Psoas muscle (tissue), 8 donors: ENCODE results near the gene DLGAP1. TPM values are rescaled to one million over a fixed set of nuclear protein-coding genes. Genes with fewer than 3 reads are reported as not detected.

ENCODE experiments used
- ATAC-seq, 4 donors: fragments of 200-7000 bp; cut with Tn5 transposase; one replicate each; pipeline ENCODE4 v1.9.1; 2020; ENCODE audit warnings: moderate library complexity in 3 of 4, mild to moderate bottlenecking in 2 of 4
- DNase-seq, 2 donors: peaks; one replicate each; pipeline ENCODE4 v3.0.0-alpha.2; 2020
- H3K27ac ChIP-seq: fragments of 200-600 bp; one replicate; pipeline ENCODE4 v1.8.0; 2022
- H3K27me3 ChIP-seq, 3 donors: fragments of 200-600 bp in 1 of 3; one replicate each; pipeline versions ENCODE4 v1.6.1 to v1.8.0; 2013 to 2022; ENCODE audit warnings: low read length in 2 of 3, mild to moderate bottlenecking in 2 of 3, moderate library complexity in 1 of 3; ENCODE audit not compliant: insufficient read depth in 3 of 3
- H3K36me3 ChIP-seq, 2 donors: fragments of 200-600 bp in 1 of 2; one replicate each; pipeline versions ENCODE4 v1.6.1 to v1.8.0; 2013 to 2022; ENCODE audit warnings: low read depth in 1 of 2, mild to moderate bottlenecking in 1 of 2, moderate library complexity in 1 of 2; ENCODE audit not compliant: insufficient read depth in 1 of 2
- H3K4me1 ChIP-seq: fragments of 200-600 bp; one replicate; pipeline ENCODE4 v1.8.0; 2022
- H3K4me3 ChIP-seq: fragments of 200-600 bp; one replicate; pipeline ENCODE4 v1.8.0; 2022; ENCODE audit warnings: mild to moderate bottlenecking
- H3K9me3 ChIP-seq: fragments of 200-600 bp; one replicate; pipeline ENCODE4 v1.8.0; 2022
- WGBS, 3 donors: extraction: QIAGEN DNeasy Blood & Tissue Kit; methylation state at CpG; one replicate each; pipeline versions ENCODE4 v1.1.6 to v1.1.7; 2013; 5-methylcytosine and 5-hydroxymethylcytosine counted together
- intact Hi-C, 2 donors: fragments of 100-400 bp; cut with DNase I; formaldehyde crosslinking; loops; one replicate each; pipeline versions ENCODE4 v1.11.0 to v1.14.2; 2022
- polyA plus RNA-seq, 3 donors: library from polyadenylated mRNA; stranded (reverse); fragments of 200-250 nt; gene quantifications; one replicate each; pipeline ENCODE4 v1.2.3, GENCODE V29; 2013
- total RNA-seq, 4 donors: library from RNA; stranded (reverse); fragmentation: NEBNext Ultra II Directional in 2 of 4; extraction: Animal tissue kit (Norgen Biotek cat#: 25700) in 2 of 4; gene quantifications; one replicate each; pipeline versions ENCODE4 v1.2.1 to v1.2.4, GENCODE V29; 2021 to 2023
- TF ChIP-seq, protein P1 (sequence below): fragments of 200-600 bp; IDR thresholded peaks from one replicate; pipeline ENCODE4 v1.8.0; 2022; ENCODE audit warnings: antibody characterized with exemption
- donor health status: healthy with polysubstance abuse.
- donor health status: DM: no; HTN: no; CAD: no; lungs with moderate emphysema.
- donor health status: Bipolar disorder and iron deficiency.
- donor health status: healthy.
- donor health status: DM: yes; HTN: yes; CAD: no.
- donor health status: DM: no; HTN: no; CAD: no.
- donor health status: DM: no; HTN: no; CAD: no.
- donor health status: DM: yes; HTN: yes; CAD: no.

Gene DLGAP1
- total and polyA plus RNA-seq, 7 donors: 0.09 to 0.26 (median 0.16) TPM; not detected in 1

DNA sequence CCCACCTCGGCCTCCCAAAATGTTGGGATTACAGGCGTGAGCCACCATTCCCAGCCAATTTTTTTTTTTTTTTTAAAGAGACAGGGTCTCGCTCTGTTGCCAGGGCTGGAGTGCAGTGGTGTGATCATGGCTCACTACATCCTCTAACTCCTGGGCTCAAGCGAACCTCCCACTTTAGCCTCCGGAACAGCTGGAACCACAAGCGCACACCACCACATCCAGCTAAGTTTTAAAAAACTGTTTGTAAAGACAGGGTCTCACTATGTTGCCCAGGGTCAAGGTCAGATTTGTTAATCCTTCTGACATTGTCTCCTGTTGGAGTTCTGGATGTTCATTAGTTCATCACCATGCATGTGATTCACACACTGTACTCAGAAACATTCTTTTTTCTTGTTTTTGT lies 855.2 kb downstream of the DLGAP1 start:
- H3K27me3 ChIP-seq: peaks cover 0 to 3% (median 0%) of the 10 kb centered on the region in 3 donors
- ATAC-seq (no peak), DNase-seq (no peak)
- 87 to 89% (median 88%) methylated on average over 6 of the region's 6 CpGs for WGBS, 3 donors
- peaks cover 45% of the 10 kb centered on the region for H3K4me1 ChIP-seq
- H3K27ac ChIP-seq: no peak overlapping the region
- H3K36me3 ChIP-seq: peaks cover 0 to 7% of the 10 kb centered on the region in 2 donors
- H3K4me3 ChIP-seq: no peak overlapping the region
- no peaks in the 10 kb centered on the region for H3K9me3 ChIP-seq
- TF ChIP-seq, protein P1, sequence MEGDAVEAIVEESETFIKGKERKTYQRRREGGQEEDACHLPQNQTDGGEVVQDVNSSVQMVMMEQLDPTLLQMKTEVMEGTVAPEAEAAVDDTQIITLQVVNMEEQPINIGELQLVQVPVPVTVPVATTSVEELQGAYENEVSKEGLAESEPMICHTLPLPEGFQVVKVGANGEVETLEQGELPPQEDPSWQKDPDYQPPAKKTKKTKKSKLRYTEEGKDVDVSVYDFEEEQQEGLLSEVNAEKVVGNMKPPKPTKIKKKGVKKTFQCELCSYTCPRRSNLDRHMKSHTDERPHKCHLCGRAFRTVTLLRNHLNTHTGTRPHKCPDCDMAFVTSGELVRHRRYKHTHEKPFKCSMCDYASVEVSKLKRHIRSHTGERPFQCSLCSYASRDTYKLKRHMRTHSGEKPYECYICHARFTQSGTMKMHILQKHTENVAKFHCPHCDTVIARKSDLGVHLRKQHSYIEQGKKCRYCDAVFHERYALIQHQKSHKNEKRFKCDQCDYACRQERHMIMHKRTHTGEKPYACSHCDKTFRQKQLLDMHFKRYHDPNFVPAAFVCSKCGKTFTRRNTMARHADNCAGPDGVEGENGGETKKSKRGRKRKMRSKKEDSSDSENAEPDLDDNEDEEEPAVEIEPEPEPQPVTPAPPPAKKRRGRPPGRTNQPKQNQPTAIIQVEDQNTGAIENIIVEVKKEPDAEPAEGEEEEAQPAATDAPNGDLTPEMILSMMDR: no peak
- intact Hi-C loops: no loop called here

DNA sequence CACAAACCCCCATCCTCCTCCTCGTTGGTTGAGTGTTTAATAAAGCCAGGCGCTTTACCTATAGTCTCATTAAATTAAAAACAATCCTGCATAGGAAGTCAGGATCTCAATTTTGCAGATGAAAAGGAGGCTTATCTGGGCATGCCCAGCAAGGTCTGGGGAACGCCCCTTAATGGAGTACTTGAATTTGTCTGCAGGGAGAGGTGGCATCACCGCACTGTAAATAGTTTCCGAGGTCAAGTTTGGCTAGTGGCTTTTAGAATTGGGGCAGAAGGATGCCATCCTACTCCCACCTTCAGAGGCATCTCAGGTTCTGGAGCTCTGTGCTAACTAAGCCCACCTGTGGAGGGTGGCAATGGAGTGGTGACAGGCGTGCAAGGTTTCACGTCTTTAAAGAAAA lies 855.9 kb downstream of the DLGAP1 start:
- Histone ChIP-seq H3K4me3 (no peak overlapping the region), H3K9me3 (no peaks in the 10 kb centered on the region), H3K36me3 (peaks cover 0 to 7% of the 10 kb centered on the region in 2 donors), H3K27ac (no peak overlapping the region), H3K27me3 (peaks cover 0 to 3% (median 0%) of the 10 kb centered on the region in 3 donors), H3K4me1 (peaks cover 43% of the 10 kb centered on the region)
- intact Hi-C loops: no loop called here
- 90 to 95% (median 94%) methylated on average over 7 of the region's 7 CpGs for WGBS, 3 donors
- DNase-seq (no peak), ATAC-seq (no peak)
- TF ChIP-seq, protein P1: no peak

DNA sequence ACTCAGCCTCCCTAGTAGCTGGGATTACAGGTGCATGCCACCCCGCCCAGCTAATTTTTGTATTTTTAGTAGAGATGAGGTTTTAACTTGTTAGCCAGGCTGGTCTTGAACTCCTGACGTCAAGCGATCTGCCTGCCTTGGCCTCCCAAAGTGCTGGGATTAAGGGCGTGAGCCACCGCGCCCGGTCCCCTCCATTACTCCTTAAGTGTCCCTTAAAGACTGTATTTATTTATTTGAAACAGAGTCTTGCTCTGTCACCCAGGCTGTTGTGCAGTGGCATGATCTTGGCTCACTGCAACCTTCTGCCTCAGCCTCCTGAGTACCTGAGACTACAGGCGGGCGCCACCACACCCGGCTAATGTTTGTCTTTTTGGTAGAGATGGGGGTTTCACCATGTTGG lies 856.5 kb downstream of the DLGAP1 start:
- intact Hi-C loops: no loop called here
- DNase-seq (no peak), ATAC-seq (no peak)
- H3K27ac ChIP-seq: no peak overlapping the region
- TF ChIP-seq, protein P1: no peak
- H3K9me3 ChIP-seq: no peaks in the 10 kb centered on the region
- H3K4me1 ChIP-seq: peaks cover 39% of the 10 kb centered on the region
- no peak overlapping the region for H3K4me3 ChIP-seq
- 96 to 100% (median 97%) methylated on average over 10 of the region's 10 CpGs for WGBS, 3 donors
- H3K36me3 ChIP-seq: peaks cover 0 to 7% of the 10 kb centered on the region in 2 donors
- peaks cover 0 to 3% (median 0%) of the 10 kb centered on the region in 3 donors for H3K27me3 ChIP-seq

DNA sequence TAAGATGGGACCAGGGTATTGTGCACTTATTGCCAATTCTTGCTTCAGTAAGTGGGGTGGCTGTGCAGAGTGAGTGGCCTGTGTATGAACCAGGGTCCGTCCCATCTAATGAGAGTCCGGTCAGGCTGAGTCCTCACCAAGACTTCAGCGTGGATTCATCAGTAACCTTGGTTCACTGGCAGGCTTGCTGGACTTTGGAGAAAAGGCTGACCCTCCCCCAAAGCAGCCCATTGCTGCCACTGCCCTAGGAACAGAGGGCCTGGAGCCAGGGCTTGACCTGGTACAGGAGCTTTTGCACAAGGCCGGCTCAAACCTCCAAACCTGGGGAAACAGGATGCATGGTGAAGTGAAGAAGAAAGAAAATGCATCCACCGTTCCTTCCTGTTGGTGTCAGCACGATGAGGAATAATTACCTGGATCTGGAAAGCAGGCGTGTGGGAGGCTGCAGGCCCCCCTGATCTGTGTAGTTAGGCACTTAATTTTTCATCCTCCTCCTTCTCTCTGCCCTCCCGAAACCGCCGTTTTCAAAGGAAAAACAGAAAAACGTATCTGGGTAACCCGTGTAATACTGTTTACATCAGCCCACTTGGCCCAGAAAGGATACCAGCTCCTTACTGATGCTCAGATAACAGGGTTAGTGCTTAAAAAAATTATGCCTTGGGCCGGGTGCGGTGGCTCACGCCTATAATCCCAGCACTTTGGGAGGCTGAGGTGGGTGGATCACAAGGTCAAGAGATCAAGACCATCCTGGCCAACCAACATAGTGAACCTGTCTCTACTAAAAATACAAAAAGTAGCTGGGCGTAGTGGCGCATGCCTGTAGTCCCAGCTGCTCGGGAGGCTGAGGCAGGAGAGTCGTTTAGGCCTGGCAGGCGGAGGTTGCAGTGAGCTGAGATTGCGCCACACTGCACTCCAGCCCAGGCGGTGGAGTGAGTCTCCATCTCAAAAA lies 857.4 kb downstream of the DLGAP1 start:
- ATAC-seq: no peak
- intact Hi-C loops: no loop called here
- Histone ChIP-seq H3K4me3 (peak overlapping the region; percentile 69), H3K27ac (peak overlapping the region; percentile 94), H3K36me3 (peaks cover 0 to 7% of the 10 kb centered on the region in 2 donors), H3K9me3 (no peaks in the 10 kb centered on the region), H3K27me3 (peaks cover 0 to 3% (median 0%) of the 10 kb centered on the region in 3 donors), H3K4me1 (peaks cover 36% of the 10 kb centered on the region)
- TF ChIP-seq, protein P1: no peak
- no peak for DNase-seq
- 75 to 85% (median 76%) methylated on average over 22 of the region's 22 CpGs for WGBS, 3 donors
